Body of pancreas (tissue), 4 donors: ENCODE results near the gene SMURF2.

Experiments used
- POLR2A ChIP-seq, 3 donors: fragments of 450-650 bp; IDR thresholded peaks; one replicate each; pipeline ENCODE4 v1.6.1; 2016; ENCODE audit warnings: antibody characterized with exemption in 3 of 3, mild to moderate bottlenecking in 2 of 3
- TF ChIP-seq, protein P1 (sequence below), 7 experiments: fragments of 450-650 bp in 4 of 7; fragments of 200-600 bp in 3 of 7; sonication (generic) in 3 of 7; IDR thresholded peaks; one replicate each; pipeline ENCODE4 v1.5.1; 2016 to 2019; ENCODE audit warnings: antibody characterized with exemption in 7 of 7

DNA sequence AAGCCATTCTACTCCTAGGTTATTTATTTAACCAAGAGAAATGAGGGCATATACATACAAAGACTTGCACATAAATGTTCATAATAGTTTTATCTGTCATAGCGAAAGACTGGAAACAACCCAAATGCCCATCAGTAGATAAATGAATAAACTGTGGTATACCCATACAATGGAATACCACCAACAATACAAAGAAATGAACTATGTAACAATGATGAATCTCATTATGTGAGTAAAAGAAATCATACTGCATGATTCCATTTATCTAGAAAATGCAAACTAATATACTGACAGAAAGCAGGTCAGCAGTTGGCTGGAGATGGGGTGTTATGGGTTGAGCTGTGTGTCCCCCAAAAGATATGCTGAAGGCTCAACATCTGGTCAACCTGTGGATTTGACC, 98.0 kb downstream of the SMURF2 start:
- TF ChIP-seq, protein P1, sequence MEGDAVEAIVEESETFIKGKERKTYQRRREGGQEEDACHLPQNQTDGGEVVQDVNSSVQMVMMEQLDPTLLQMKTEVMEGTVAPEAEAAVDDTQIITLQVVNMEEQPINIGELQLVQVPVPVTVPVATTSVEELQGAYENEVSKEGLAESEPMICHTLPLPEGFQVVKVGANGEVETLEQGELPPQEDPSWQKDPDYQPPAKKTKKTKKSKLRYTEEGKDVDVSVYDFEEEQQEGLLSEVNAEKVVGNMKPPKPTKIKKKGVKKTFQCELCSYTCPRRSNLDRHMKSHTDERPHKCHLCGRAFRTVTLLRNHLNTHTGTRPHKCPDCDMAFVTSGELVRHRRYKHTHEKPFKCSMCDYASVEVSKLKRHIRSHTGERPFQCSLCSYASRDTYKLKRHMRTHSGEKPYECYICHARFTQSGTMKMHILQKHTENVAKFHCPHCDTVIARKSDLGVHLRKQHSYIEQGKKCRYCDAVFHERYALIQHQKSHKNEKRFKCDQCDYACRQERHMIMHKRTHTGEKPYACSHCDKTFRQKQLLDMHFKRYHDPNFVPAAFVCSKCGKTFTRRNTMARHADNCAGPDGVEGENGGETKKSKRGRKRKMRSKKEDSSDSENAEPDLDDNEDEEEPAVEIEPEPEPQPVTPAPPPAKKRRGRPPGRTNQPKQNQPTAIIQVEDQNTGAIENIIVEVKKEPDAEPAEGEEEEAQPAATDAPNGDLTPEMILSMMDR (IDR thresholded peaks at IDR 0.05), result no peak
- no peak for TF ChIP-seq POLR2A (IDR thresholded peaks at IDR 0.05)
